Measurements from ENCODE around the gene SFI1.
"Not testable (repeated sequence)": the region's sequence is repeated elsewhere in the genome, so short reads cannot be mapped to it uniquely, and the experiment has no call there.

The SFI1 gene

DNA sequence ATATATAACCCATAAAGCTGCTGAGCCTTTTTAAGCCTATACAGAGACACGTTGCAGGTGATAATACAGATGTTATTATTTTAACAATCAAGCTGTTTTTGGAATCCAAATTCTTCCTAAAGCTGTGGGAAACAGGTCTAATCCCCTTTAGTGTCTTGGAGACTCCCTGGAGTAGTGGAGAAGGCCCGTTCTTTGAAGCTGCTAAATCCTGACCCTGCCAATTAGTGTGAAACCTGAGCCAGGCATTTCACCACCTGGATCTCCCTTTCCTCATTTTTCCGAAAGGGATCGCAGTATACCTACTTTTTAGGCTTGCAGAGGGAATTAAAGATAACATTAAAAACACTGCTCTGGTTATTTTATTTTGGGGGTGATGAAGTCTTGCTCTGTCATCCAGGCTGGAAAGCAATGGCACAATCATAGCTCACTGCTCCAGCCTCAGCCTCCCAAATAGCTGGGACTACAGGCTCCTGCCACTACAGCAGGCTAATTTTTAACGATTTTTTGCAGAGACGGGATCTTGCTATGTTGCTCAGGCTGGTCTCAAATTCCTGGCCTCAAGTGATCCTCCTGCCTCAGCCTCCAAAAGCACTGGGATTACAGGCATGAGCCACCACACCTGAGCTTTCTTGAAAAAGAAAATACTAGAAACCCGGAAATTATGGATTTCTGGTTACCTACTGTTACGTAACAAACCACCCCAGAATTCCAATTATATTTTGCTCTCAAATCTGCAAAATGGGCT is 4.9 kb upstream of the SFI1 start:
- DNase-seq (ENCODE audit: low spot score) = no peak

- no peak for DNase-seq (ENCODE audit: low spot score)
These were observed 4.2 kb upstream of the SFI1 start for GRCh38 chr22:31492151-31492550.

DNA sequence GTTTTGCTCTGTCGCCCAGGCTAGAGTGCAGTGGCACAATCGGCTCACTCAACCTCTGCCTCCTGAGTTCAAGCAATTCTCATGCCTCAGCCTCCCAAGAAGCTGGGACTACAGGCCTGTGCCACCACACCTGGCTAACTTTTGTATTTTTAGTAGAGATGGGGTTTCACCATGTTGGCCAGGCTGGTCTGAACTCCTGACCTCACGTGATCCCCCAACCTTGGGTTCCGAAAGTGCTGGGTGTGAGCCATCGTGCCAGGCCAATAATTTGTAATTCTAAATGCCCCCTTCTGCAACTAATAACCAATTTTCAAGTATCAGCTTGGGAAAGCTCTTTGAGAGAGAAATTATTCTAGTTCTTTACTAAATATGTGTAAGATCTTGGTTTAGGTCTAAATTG is 3.0 kb upstream of the SFI1 start:
- not testable (repeated sequence) for DNase-seq (ENCODE audit: low spot score)

- no peak for DNase-seq (ENCODE audit: low spot score)
These were observed 993 bp upstream of the SFI1 start for GRCh38 chr22:31495343-31495742.

DNA sequence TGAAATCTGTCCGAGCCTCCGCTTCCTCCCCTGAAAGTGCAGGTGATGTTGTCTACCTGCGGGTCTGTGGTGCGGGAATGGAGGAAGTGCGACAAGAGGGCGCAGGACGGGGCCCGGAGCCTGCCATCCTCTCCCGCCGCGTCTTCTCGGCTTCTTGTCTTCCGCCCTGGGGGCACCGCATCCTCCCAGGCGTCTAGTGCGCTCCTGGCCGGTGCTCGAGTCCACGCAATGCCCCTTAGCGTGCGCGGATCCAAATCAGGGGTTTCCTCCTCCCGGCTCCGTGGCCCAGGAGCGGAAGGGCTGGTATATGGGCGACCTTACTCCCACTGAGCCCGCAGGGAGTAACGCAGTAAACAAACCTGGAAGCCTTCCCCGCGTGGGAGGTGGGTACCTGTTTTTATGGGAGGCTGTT is 405 bp downstream of the SFI1 start:
- no peak for DNase-seq (ENCODE audit: low spot score)

- DNase-seq (ENCODE audit: low spot score) = no peak
These were observed 1.0 kb downstream of the SFI1 start for GRCh38 chr22:31497148-31497938.

- DNase-seq (ENCODE audit: low spot score) = no peak
These were observed 5.4 kb downstream of the SFI1 start for GRCh38 chr22:31501738-31502137.

DNA sequence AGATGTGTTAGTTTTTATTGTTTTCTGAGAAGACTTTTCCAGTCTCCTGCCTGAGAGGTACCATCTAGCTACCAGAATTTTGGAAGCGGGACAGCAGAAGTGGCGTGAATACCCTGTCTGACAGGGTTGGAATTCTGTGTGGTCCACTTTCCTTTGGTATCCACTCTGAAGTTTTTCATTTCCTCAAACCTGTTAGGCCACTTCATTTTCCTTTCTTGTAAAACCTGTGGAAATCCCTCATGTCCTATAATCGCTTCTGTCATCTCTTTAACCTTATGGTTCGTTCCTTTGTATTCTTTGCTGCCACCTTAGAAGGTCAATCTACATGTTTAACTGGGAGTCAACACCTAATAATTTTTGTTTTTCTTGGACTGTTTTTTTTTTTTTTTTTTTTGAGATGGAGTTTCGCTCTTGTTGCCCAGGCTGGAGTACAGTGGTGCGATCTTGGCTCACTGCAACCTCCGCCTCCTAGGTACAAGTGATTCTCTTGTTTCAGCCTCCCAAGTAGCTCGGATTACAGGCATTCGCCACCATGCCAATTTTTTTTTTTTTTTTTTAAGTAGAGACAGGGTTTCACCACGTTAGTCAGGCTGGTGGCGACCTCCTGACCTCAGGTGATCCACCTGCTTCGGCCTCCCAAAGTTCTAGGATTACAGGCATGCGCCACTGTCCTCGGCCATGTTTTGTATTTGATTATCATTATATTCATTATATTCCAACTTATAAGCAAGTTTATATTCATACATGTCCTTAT is 7.1 kb downstream of the SFI1 start:
- no peak for DNase-seq (ENCODE audit: low spot score)

DNA sequence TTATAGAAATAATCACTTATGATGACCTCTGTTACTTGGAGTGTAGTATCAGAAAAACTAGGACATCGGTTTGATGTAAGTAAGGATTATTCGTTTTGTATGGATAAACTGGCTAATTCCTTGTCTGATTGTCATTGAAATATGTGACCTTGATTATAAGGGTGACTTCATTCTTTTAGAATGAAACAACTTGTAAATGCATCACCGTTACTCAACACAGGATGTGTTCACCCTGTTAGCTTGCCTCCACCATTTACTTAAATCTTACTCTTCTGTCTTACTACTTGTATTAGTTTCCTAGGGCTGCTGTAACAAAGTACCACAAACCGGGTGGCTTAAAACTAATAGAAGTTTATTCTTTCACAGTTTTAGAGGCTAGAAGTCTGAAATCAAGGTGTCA is 7.9 kb downstream of the SFI1 start:
- no peak for DNase-seq (ENCODE audit: low spot score)

- DNase-seq (ENCODE audit: low spot score) = not testable (repeated sequence)
These were observed 11.2 kb downstream of the SFI1 start for GRCh38 chr22:31507517-31507916.

DNA sequence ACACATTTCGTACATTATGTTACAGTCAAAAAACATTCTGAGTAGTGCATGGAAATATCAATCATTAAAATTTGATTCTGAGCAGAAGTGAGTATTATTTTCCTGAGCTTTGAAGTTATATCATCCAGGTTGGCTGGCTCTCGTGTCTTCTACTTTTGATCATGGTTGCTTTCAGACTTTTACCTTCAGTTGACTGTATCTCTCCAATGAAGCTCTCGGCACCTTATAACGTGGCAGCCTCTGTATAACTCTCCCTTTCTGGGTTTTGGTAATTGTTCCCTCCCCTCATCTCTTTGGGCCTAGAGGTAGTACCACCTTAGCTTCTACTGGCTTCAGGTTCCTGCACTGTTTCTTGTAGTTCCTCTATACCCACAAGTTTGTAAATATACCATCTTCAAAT is 12.2 kb downstream of the SFI1 start:
- DNase-seq (ENCODE audit: low spot score) = no peak

- no peak for DNase-seq (ENCODE audit: low spot score)
These were observed 12.9 kb downstream of the SFI1 start for GRCh38 chr22:31509061-31509762.

DNA sequence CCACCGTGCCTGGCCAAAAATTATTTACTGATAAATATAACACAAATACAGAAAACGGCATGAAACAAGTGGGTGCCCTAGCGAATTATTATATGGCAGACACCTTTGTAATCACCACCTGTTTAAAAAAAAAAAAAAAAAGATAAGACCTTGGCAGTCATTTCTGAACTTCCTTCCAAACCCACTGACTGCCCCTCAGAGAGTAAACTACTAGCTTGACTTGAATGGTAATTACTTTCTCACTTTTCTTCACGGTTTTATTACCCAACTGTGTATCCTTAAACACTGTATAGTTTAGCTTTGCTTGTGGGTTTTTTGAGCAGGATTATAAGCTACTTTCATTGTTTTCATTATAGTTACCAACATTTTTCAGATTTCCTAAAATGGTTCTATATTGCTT is 23.7 kb downstream of the SFI1 start:
- no peak for DNase-seq (ENCODE audit: low spot score)

- DNase-seq (ENCODE audit: low spot score) = not testable (repeated sequence)
These were observed 27.8 kb downstream of the SFI1 start for GRCh38 chr22:31524132-31524531.

DNA sequence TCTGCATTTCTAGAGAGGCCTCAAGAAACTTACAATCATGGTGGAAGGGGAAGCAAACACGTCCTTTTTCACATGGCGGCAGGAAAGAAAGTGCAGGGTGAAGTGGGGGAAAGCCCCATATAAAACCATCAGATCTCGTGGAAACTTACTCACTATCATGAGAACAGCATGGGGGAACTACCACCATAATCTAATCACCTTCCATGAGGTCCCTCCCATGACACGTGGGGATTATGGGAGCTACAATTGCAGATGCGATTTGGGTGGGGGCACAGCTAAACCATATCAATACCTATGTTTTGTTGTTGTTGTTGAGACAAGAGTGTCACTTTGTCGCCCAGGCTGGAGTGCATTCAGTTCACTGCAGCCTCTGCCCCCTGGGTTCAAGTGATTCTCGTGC is 29.9 kb downstream of the SFI1 start:
- no peak for DNase-seq (ENCODE audit: low spot score)

DNA sequence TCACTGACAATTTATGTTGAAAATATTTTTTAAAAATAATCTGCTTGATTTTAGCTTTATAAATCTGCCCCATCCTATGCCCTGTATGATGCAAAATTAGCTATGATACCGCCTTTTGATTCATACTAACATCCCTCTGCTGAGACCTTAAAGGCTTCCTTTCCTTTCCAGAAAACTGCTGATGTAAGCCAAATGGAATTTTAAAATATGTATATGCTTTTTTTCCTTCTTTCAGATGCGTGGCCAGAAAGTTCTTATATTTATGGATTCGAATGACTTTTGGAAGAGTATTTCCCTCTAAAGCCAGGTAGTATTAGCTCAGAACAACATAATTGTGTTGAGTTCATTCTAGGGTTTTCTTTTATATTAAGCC is 34.5 kb downstream of the SFI1 start:
- DNase-seq (ENCODE audit: low spot score) = no peak

GRCh38 chr22:31532060-31532459 is 35.7 kb downstream of the SFI1 start:
- DNase-seq (ENCODE audit: low spot score) = no peak

DNA sequence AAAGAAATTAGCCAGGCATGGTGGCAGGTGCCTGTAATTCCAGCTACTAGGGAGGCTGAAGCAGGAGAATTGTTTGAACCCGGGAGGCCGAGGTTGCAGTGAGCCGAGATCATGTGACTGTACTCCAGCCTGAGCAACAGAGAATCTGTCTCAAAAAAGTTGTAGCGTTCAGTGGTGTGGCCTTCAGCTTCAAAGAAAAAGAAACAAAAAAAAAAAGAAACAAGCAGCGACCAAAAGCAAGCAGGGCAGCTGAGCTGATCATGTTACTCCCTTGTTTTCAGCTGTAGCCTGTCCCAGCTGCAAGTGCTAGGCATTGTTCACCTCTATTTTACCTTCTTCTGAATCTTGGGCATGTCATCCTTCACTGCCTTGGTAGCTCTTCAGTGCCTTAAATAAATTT is 37.0 kb downstream of the SFI1 start:
- no peak for DNase-seq (ENCODE audit: low spot score)

- DNase-seq (ENCODE audit: low spot score) = no peak
These were observed 40.7 kb downstream of the SFI1 start for GRCh38 chr22:31537019-31537535.

DNA sequence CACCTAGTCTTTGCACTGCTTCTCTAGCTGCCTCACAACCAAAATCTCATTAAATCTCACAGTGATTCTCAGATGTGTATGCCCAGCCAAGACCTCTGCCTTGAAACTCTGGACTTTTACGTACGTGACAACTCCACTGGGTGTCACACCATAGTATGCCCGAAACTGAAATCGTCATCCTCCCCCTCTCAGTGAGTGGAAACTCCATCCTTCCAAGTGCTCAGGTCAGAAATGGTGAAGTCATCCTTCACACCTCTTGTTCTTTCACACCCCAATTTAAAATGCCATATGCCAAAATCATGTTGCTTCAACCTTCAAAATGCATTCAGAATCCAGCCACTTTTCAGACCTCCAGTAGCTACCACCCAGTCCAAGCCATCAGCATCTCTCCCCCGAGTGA is 42.5 kb downstream of the SFI1 start:
- DNase-seq (ENCODE audit: low spot score) = no peak

- not testable (repeated sequence) for DNase-seq (ENCODE audit: low spot score)
These were observed 43.8 kb downstream of the SFI1 start for GRCh38 chr22:31540166-31540565.

GRCh38 chr22:31540966-31541365 is 44.6 kb downstream of the SFI1 start:
- DNase-seq (ENCODE audit: low spot score) = no peak

All from HuH-7.5 (cell line).